HUES64 (cell line): ENCODE measurements around the gene DDX5. TPM values are rescaled to one million over a fixed set of nuclear protein-coding genes. Genes with fewer than 3 reads are reported as not detected.

Source experiments
- H3K27ac ChIP-seq: 2 replicates; pipeline ENCODE4 v1.7.0; 2013; ENCODE audit warnings: low read depth, low read length, inconsistent platforms
- H3K27me3 ChIP-seq: 2 replicates; pipeline ENCODE4 v1.6.1; 2013; ENCODE audit warnings: mild to moderate bottlenecking, low read length; ENCODE audit not compliant: insufficient read depth
- H3K36me3 ChIP-seq: 2 replicates; pipeline ENCODE4 v1.6.1; 2013; ENCODE audit warnings: mild to moderate bottlenecking, low read length; ENCODE audit not compliant: insufficient read depth
- H3K4me1 ChIP-seq: 2 replicates; pipeline ENCODE4 v1.6.1; 2013; ENCODE audit warnings: mild to moderate bottlenecking, low read length, moderate library complexity; ENCODE audit not compliant: insufficient read depth
- H3K4me3 ChIP-seq: 2 replicates; pipeline ENCODE4 v1.5.1; 2013; ENCODE audit warnings: mild to moderate bottlenecking, low read length, moderate library complexity
- H3K9ac ChIP-seq: 2 replicates; pipeline ENCODE4 v1.6.1; 2013; ENCODE audit warnings: mild to moderate bottlenecking, low read depth, low read length
- H3K9me3 ChIP-seq: 2 replicates; pipeline ENCODE4 v1.6.1; 2013; ENCODE audit warnings: low read depth, low read length; ENCODE audit not compliant: insufficient read depth
- WGBS: fragments of 150-250, 120-280 bp; methylation state at CpG from one replicate; pipeline ENCODE4 v1.1.7; 2013; ENCODE audit warnings: missing lambda C conversion rate; 5-methylcytosine and 5-hydroxymethylcytosine counted together
- polyA plus RNA-seq, 2 experiments: library from polyadenylated mRNA; stranded (reverse); fragments of 50-300 nt; gene quantifications; one replicate each; pipeline ENCODE4 v1.2.3, GENCODE V29; 2013

Gene DDX5
- polyA plus RNA-seq (2013, experiment 1 of 2), result 432 TPM
- polyA plus RNA-seq (2013, experiment 2 of 2), result 438 TPM

DNA sequence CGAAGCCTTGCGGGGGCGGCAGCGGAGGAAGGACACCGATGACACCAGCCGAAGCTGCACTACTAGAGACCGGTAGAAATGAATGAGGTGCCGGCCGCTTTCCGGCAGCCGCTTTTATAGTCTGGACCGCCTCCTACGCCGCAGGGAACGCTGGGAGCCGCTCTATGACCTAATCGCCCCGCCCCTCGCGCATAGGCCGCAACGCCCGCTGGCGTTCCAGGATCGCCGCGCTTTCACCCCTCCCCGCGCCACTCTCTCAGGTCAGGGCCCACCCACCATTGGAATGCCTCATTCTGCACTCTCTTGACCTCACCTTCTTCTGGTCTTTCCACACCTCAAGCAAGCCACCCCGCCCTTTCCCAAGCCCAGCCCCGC is at the start of gene DDX5:
TSS of gene DDX5 (minus strand) at position 89 of the 375 bp plus-strand sequence. CDS start 170 bp downstream, outside the sequence.
- Histone ChIP-seq H3K27ac (peak within 1 kb of the TSS; percentile 97), H3K27me3 (no peaks in the 10 kb centered on the region), H3K4me1 (peaks cover 24% of the 10 kb centered on the region; the same call in 1 of the 2 replicates), H3K9me3 (no peaks in the 10 kb centered on the region), H3K9ac (peak within 1 kb of the TSS; percentile 100), H3K4me3 (peak within 1 kb of the TSS; percentile 95), H3K36me3 (peaks cover 71% of the 10 kb centered on the region)
- under 1% methylated on average over 31 of the region's 31 CpGs for WGBS

DNA sequence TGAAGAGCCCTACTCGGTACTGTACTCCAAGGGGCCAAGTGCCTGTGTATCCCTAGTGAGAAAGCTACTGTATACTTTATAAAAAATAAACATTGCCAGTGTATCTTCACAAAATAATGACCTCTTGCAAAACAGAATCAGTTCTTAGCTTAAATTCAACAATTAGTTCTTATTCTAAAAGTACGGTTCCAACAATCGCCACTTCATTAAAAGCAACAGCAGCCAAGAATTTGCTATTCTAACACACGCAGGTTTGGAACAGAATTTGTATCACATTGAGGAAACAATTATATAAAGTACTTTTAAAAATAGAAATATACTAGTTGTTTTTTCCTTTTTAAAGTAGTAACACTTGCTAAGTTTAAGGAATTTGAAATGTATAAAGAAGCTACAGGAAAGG is 49.2 kb upstream of the DDX5 start:
- Histone ChIP-seq H3K9me3 (no peaks in the 10 kb centered on the region), H3K4me1 (peaks cover 5% of the 10 kb centered on the region; the same call in 1 of the 2 replicates), H3K9ac (no peak overlapping the region), H3K27ac (no peak overlapping the region), H3K36me3 (peaks cover 60% of the 10 kb centered on the region), H3K4me3 (no peak overlapping the region), H3K27me3 (no peaks in the 10 kb centered on the region)
- WGBS, result 93% methylated on average over 3 of the region's 4 CpGs

DNA sequence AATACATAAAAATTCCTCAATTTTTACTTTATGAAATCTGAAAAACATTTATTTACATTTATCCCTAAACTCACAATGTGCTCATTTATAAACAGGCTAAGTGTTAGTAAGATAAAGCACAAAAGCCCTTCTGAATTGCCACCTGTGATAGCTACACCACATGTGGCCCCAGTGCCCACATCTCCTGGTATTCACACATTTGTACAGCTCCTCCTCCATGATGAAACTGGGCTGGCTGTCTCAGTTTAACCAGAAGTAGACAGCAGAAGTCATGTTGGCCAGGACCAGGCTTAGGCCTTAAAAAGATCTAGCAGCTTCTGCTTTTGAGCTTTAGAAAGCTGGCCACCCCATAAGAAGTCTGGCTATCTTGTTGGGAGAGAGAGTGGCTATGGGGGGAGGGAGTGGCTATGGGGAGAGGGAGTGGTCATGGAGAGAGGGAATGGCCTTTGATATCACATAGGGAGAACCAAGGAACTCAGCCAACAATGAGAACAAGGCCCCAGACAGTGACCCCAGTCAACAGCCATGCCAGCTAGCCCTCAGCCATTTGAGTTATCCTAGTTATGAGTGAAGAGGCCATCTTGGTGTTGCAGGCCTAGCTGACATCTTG is 48.0 kb upstream of the DDX5 start:
- H3K4me1 ChIP-seq, result peaks cover 5% of the 10 kb centered on the region; the same call in 1 of the 2 replicates
- no peaks in the 10 kb centered on the region for H3K27me3 ChIP-seq
- H3K36me3 ChIP-seq, result peaks cover 65% of the 10 kb centered on the region
- no peaks in the 10 kb centered on the region for H3K9me3 ChIP-seq
- no peak overlapping the region for H3K9ac ChIP-seq
- H3K4me3 ChIP-seq, result no peak overlapping the region
- no peak overlapping the region for H3K27ac ChIP-seq

DNA sequence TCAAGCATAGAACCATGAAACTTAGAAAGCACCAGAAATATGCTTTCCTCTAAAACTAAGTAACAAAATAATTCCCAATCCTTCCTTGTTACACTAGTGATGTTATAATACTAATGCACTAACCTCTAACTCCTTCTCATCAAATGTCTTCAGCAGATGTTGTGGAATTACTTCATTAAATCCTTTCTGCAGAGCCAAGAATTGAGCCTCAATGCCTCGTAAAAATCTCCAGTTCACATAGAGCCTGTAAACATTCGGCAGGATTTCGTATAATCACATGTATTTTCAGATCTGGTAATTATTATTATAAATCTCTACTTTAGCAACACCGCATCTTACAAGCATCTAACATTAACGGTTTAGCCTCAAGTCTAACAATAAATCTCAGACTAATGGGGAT is 45.4 kb upstream of the DDX5 start:
- WGBS, result over 99% methylated on average over 5 of the region's 5 CpGs
- Histone ChIP-seq H3K36me3 (peaks cover 62% of the 10 kb centered on the region), H3K9ac (no peak overlapping the region), H3K4me1 (peaks cover 19% of the 10 kb centered on the region), H3K27me3 (no peaks in the 10 kb centered on the region), H3K27ac (no peak overlapping the region), H3K9me3 (no peaks in the 10 kb centered on the region), H3K4me3 (no peak overlapping the region)

DNA sequence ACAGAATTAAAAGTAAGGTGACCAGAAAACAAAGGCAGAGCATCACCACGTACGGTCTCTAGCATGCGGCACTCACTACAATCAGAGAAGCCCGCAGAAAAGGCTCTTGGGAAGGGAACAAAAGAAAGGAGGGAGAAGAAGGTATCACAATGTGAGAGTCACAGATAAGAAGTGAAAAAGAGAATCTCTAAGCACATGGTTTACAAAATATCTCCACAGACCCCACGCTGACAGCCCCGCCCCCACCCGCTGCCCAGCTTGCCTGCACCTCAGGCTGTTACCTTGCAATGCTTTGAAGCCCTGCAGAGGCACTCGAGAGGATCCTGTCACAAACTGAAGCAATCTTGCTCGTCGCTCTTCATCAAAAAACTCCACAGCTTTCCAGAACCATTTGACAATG is 41.2 kb upstream of the DDX5 start:
- Histone ChIP-seq H3K27ac (no peak overlapping the region), H3K27me3 (no peaks in the 10 kb centered on the region), H3K36me3 (peaks cover 60% of the 10 kb centered on the region), H3K9me3 (no peaks in the 10 kb centered on the region), H3K4me1 (peaks cover 14% of the 10 kb centered on the region), H3K9ac (no peak overlapping the region), H3K4me3 (no peak overlapping the region)
- WGBS, result 64% methylated on average over 10 of the region's 10 CpGs

DNA sequence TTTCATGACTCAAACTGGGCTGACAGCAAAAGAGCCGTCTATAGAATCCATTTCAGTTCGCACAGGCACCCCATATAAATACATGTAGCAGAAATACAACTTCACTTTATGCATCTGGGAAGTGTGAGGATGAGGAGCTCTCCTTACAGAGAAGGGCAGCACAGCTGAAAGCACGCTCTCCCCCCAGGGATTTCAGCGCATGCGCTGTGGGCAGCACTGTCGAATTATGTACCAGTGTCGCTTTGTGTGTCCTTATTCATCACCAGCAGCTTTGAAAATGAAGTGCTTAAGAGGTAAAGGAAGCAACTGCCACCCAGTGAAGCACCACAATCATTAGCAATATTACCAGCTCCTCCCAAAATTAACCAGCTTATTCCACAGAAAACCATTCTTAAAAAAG is 40.6 kb upstream of the DDX5 start:
- WGBS, result 96% methylated on average over 7 of the region's 7 CpGs
- H3K36me3 ChIP-seq, result peaks cover 57% of the 10 kb centered on the region
- no peaks in the 10 kb centered on the region for H3K27me3 ChIP-seq
- H3K4me1 ChIP-seq, result peaks cover 14% of the 10 kb centered on the region
- H3K27ac ChIP-seq, result no peak overlapping the region
- no peak overlapping the region for H3K4me3 ChIP-seq
- no peak overlapping the region for H3K9ac ChIP-seq
- no peaks in the 10 kb centered on the region for H3K9me3 ChIP-seq

DNA sequence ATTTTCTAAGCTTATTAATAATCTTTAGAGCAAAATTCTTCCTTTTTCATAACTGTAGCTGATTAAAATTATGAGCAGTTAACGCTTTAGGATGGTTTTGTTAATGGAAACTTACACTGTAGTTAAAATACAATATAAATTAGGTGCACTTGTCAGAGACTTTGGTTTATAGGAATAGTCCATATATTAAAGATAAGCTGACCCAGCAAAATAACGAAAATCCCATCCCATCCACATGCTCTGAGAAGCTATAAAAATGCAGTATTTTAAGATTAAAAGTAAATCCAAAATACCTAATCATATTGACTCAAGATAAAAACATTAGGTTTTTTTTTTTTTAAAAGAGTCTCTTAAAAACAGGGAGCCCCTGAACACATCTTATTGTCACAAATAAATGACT is 38.7 kb upstream of the DDX5 start:
- WGBS, result no CpG with 5 or more reads among the region's 2 CpGs
- peaks cover 44% of the 10 kb centered on the region for H3K36me3 ChIP-seq
- no peaks in the 10 kb centered on the region for H3K27me3 ChIP-seq
- H3K9me3 ChIP-seq, result no peaks in the 10 kb centered on the region
- no peak overlapping the region for H3K4me3 ChIP-seq
- peaks cover 14% of the 10 kb centered on the region for H3K4me1 ChIP-seq
- H3K27ac ChIP-seq, result no peak overlapping the region
- H3K9ac ChIP-seq, result no peak overlapping the region

DNA sequence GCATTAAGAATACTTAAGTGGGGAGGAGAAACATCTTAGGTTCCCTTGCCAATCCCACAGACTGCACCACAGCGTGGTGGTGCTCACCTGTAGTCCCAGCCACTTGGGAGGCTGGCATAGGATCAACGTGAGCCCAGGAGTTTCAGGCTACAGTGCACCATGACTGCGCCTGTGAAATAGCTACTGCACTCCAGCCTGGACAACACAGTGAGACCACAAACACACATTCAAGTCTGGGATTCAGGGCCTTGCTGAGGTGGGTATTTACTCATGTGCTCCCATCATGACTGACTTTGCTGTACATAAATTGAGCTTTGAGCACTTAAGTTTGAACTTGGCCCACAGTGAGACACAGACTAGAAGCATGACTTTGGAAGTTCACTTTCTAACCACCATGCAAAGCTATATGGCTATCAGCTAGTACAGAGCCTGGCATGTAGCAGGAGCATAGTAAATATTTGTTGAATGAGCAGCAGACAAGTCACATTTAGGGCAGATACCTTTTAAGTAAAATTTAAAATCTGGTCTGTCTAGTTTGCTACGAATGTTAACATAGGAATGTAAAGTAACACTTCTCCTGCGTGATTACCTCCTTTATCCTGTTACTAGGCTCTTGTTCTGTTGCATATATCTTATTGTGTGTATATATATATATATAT is 34.2 kb upstream of the DDX5 start:
- H3K9ac ChIP-seq, result no peak overlapping the region
- no peaks in the 10 kb centered on the region for H3K4me1 ChIP-seq
- no peak overlapping the region for H3K4me3 ChIP-seq
- no peak overlapping the region for H3K27ac ChIP-seq
- no peaks in the 10 kb centered on the region for H3K9me3 ChIP-seq
- H3K27me3 ChIP-seq, result no peaks in the 10 kb centered on the region
- 89% methylated on average over 4 of the region's 5 CpGs for WGBS
- H3K36me3 ChIP-seq, result peaks cover 58% of the 10 kb centered on the region

DNA sequence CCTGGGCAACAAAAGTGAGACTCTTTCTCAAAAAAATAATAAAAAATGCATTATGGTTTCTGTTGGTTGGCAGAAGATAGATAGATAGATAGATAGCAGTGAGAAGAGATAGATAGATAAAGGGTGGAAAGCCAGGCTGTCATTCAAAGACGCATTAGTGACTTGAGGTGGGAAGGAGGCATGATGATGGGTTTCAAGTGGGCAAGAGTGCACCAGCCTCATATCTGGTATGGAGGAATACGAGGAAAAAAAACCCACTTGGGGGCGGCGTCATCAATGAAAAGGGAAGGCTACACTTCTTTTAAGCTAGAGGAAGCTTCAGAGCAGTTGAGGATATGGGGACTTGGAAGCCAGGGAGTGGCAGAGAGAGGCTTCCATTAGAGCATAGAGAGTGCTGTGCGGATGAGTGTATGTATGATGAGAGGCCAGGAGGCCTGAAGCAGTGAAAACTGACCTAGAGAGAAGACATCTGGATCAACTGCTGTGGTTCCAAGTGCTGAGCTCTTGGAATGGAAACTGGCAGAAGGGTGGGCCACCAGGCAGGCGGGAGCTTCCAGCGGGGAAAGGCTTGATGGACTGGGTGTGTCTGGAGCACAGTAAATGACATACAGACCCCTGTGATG is 32.5 kb upstream of the DDX5 start:
- Histone ChIP-seq H3K9me3 (no peaks in the 10 kb centered on the region), H3K36me3 (peaks cover 63% of the 10 kb centered on the region), H3K27ac (no peak overlapping the region), H3K4me1 (no peaks in the 10 kb centered on the region), H3K9ac (no peak overlapping the region), H3K27me3 (no peaks in the 10 kb centered on the region), H3K4me3 (no peak overlapping the region)
- WGBS, result 92% methylated on average over 7 of the region's 7 CpGs

DNA sequence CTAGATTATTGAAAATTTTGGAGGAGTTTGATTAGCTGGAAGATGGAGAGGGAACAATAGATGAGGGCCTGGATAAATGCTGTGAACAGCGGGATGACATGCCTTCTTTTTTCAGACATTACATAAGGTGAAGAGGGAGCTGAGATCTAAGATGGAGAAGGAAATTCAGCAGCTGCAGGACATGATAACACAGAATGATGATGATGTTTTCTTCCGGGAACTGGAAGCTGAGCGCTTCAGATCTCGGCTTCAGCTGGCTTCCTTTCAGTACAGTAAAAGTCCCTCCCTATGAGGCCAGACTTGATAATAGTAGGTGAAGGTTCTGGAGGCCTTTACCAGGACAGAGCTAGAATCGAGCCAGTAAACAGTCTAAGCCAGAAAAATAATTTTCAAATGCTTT is 31.4 kb upstream of the DDX5 start:
- Histone ChIP-seq H3K27me3 (no peaks in the 10 kb centered on the region), H3K4me1 (no peaks in the 10 kb centered on the region), H3K4me3 (no peak overlapping the region), H3K36me3 (peaks cover 74% of the 10 kb centered on the region), H3K9me3 (no peaks in the 10 kb centered on the region), H3K27ac (no peak overlapping the region), H3K9ac (no peak overlapping the region)
- 98% methylated on average over 4 of the region's 5 CpGs for WGBS

DNA sequence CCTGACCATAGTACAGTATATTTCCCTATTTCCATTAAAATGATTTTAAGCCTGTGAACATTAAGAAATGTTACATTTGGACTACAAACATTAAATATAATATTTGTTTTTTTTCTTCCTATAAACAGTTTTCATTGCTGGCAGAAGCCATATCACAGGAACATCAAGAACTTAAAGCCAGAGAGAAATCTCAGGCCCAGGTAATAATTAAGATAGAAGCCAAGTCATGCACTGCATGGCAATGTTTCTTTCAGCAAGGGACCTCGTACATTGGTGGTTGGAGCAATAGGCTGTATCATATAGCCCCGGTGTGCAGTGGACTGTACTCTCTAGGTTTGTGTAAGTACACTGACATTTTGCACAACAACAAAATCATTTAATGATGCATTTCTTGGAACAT is 30.8 kb upstream of the DDX5 start:
- no peaks in the 10 kb centered on the region for H3K9me3 ChIP-seq
- H3K4me3 ChIP-seq, result no peak overlapping the region
- no peak overlapping the region for H3K27ac ChIP-seq
- peaks cover 80% of the 10 kb centered on the region for H3K36me3 ChIP-seq
- H3K27me3 ChIP-seq, result no peaks in the 10 kb centered on the region
- H3K9ac ChIP-seq, result no peak overlapping the region
- WGBS, result 94% methylated on average over 2 of the region's 2 CpGs
- H3K4me1 ChIP-seq, result no peaks in the 10 kb centered on the region
